ENCODE results near the gene MCOLN2. TPM values are rescaled to one million over a fixed set of nuclear protein-coding genes. Genes with fewer than 3 reads are reported as not detected.

The MCOLN2 gene
- total and polyA plus RNA-seq, 3 donors from 2014 or later = 2.5 to 6.3 (median 3.2) TPM

GRCh38 chr1:84959294-84959693 lies 37.6 kb downstream of the MCOLN2 start:
- no peaks in the 10 kb centered on the region for H3K36me3 ChIP-seq (ENCODE audit: low read depth, missing control alignments)
- DNase-seq = no peak
- no peaks in the 10 kb centered on the region for H3K27me3 ChIP-seq
- WGBS, 2 donors = 90 to 91% methylated on average over 5 of the region's 5 CpGs
- TF ChIP-seq POLR2A (IDR thresholded peaks at IDR 0.05) (no peak), CTCF (IDR thresholded peaks at IDR 0.05) (no peak)
- H3K4me1 ChIP-seq = no peaks in the 10 kb centered on the region
- no peaks in the 10 kb centered on the region for H3K9me3 ChIP-seq
- intact Hi-C loops (cut with DNase I; ENCODE audit: low total_unique reads) = no loop called here
- H3K4me3 ChIP-seq = no peak overlapping the region
- H3K27ac ChIP-seq = no peak overlapping the region

- H3K27me3 ChIP-seq = no peaks in the 10 kb centered on the region
- no peak for DNase-seq
- H3K4me3 ChIP-seq = no peak overlapping the region
- 86 to 91% methylated on average over 1 of the region's 1 CpG for WGBS, 2 donors
- no peaks in the 10 kb centered on the region for H3K36me3 ChIP-seq (ENCODE audit: low read depth, missing control alignments)
- intact Hi-C loops (cut with DNase I; ENCODE audit: low total_unique reads) = no loop called here
- no peak overlapping the region for H3K27ac ChIP-seq
- H3K9me3 ChIP-seq = no peaks in the 10 kb centered on the region
- TF ChIP-seq CTCF (IDR thresholded peaks at IDR 0.05) = no peak
- TF ChIP-seq POLR2A (IDR thresholded peaks at IDR 0.05) = no peak
- no peaks in the 10 kb centered on the region for H3K4me1 ChIP-seq
Observed at GRCh38 chr1:84957966-84958365, 38.9 kb downstream of the MCOLN2 start.

GRCh38 chr1:84956655-84957054 lies 40.3 kb downstream of the MCOLN2 start:
- Histone ChIP-seq H3K9me3 (no peaks in the 10 kb centered on the region), H3K36me3 (ENCODE audit: low read depth, missing control alignments) (no peaks in the 10 kb centered on the region), H3K4me1 (no peaks in the 10 kb centered on the region), H3K27me3 (no peaks in the 10 kb centered on the region), H3K4me3 (no peak overlapping the region), H3K27ac (no peak overlapping the region)
- no peak for TF ChIP-seq POLR2A (IDR thresholded peaks at IDR 0.05)
- 69 to 72% methylated on average over 6 of the region's 6 CpGs for WGBS, 2 donors
- intact Hi-C loops (cut with DNase I; ENCODE audit: low total_unique reads) = no loop called here
- no peak for DNase-seq

- Histone ChIP-seq H3K4me3 (no peak overlapping the region), H3K4me1 (no peaks in the 10 kb centered on the region), H3K27me3 (no peaks in the 10 kb centered on the region), H3K36me3 (ENCODE audit: low read depth, missing control alignments) (no peaks in the 10 kb centered on the region), H3K9me3 (no peaks in the 10 kb centered on the region), H3K27ac (no peak overlapping the region)
- intact Hi-C loops (cut with DNase I; ENCODE audit: low total_unique reads) = no loop called here
- 83 to 89% methylated on average over 6 of the region's 6 CpGs for WGBS, 2 donors
- DNase-seq = no peak
- TF ChIP-seq CTCF (IDR thresholded peaks at IDR 0.05) = no peak
- no peak for TF ChIP-seq POLR2A (IDR thresholded peaks at IDR 0.05)
Observed at GRCh38 chr1:84956097-84956496, 40.8 kb downstream of the MCOLN2 start.

GRCh38 chr1:84949664-84950063 lies 47.2 kb downstream of the MCOLN2 start:
- no peak for TF ChIP-seq POLR2A (IDR thresholded peaks at IDR 0.05)
- TF ChIP-seq CTCF (IDR thresholded peaks at IDR 0.05) = no peak
- no peaks in the 10 kb centered on the region for H3K9me3 ChIP-seq

More at GRCh38 chr1:84949664-84950063, 47.2 kb downstream of the MCOLN2 start:
- DNase-seq = no peak
- Histone ChIP-seq H3K27ac (no peak overlapping the region), H3K27me3 (no peaks in the 10 kb centered on the region), H3K4me3 (no peak overlapping the region), H3K36me3 (ENCODE audit: low read depth, missing control alignments) (no peaks in the 10 kb centered on the region), H3K4me1 (no peaks in the 10 kb centered on the region)
- intact Hi-C loops (cut with DNase I; ENCODE audit: low total_unique reads) = loop anchor here (10.0 kb wide), 1 partner anchor 315 kb away; no protein-coding TSS in a partner anchor
